ENCODE measurements around the gene PRKAR2A.

PRKAR2A gene

GRCh38 chr3:48847504-48848423 is at the start of gene PRKAR2A:
TSS of gene PRKAR2A (minus strand) at chr3:48847874. CDS start at chr3:48847596, 278 bp downstream.
- DNase-seq (ENCODE audit: low spot score), result peak; percentile 96
- in situ Hi-C loops (cut with MboI; ENCODE audit: low pct_unique_long_range_greater_than_20kb, low sequenced_read_pairs, unreplicated experiment), result no loop called here
- TF ChIP-seq, protein P1, sequence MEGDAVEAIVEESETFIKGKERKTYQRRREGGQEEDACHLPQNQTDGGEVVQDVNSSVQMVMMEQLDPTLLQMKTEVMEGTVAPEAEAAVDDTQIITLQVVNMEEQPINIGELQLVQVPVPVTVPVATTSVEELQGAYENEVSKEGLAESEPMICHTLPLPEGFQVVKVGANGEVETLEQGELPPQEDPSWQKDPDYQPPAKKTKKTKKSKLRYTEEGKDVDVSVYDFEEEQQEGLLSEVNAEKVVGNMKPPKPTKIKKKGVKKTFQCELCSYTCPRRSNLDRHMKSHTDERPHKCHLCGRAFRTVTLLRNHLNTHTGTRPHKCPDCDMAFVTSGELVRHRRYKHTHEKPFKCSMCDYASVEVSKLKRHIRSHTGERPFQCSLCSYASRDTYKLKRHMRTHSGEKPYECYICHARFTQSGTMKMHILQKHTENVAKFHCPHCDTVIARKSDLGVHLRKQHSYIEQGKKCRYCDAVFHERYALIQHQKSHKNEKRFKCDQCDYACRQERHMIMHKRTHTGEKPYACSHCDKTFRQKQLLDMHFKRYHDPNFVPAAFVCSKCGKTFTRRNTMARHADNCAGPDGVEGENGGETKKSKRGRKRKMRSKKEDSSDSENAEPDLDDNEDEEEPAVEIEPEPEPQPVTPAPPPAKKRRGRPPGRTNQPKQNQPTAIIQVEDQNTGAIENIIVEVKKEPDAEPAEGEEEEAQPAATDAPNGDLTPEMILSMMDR (IDR thresholded peaks at IDR 0.05; ENCODE audit: extremely low read depth, insufficient read depth, missing control alignments), result no peak

- DNase-seq (ENCODE audit: low spot score), result no peak
- in situ Hi-C loops (cut with MboI; ENCODE audit: low pct_unique_long_range_greater_than_20kb, low sequenced_read_pairs, unreplicated experiment), result no loop called here
- TF ChIP-seq, protein P1 (IDR thresholded peaks at IDR 0.05; ENCODE audit: extremely low read depth, insufficient read depth, missing control alignments), result no peak
Measured at GRCh38 chr3:48896936-48897335, 49.3 kb upstream of the PRKAR2A start.

DNA sequence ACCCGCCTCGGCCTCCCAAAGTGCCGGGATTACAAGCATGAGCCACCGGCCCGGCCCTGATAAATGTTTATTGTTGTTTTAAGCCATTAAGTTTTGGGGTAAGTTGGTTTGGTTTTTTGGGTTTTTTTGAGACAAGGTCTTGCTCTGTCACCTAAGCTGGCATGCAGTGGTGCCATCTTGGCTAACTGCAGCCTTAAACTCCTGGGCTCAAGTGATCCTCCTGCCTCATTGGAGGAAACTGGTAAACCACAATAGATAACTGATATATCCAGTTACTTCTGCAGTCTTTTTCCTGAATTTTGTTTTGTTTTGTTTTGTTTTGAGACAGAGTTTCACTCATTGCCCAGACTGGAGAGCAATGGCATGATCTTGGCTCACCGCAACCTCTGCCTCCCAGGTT is 46.8 kb upstream of the PRKAR2A start:
- in situ Hi-C loops (cut with MboI; ENCODE audit: low pct_unique_long_range_greater_than_20kb, low sequenced_read_pairs, unreplicated experiment), result no loop called here
- no peak for DNase-seq (ENCODE audit: low spot score)
- TF ChIP-seq, protein P1 (IDR thresholded peaks at IDR 0.05; ENCODE audit: extremely low read depth, insufficient read depth, missing control alignments), result no peak

DNA sequence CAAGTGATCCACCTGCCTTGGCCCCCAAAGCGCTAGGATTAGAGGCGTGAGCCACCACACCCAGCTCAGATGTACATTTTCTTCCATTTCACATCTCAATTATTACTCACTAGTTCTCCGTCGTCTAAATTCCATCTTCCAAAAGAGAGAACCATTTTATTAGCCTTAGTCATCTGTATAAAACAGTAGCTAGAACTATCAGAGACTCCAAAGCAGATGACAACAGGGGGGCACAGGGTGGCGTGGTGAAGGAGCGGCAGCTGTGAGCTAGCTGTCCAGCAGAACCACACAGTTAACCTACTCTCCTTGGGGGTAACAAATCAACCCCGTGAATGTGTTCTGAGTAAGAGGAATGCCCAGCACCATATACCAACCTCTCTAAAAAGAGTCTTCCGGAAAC is 43.9 kb upstream of the PRKAR2A start:
- in situ Hi-C loops (cut with MboI; ENCODE audit: low pct_unique_long_range_greater_than_20kb, low sequenced_read_pairs, unreplicated experiment), result no loop called here
- TF ChIP-seq, protein P1 (IDR thresholded peaks at IDR 0.05; ENCODE audit: extremely low read depth, insufficient read depth, missing control alignments), result no peak

DNA sequence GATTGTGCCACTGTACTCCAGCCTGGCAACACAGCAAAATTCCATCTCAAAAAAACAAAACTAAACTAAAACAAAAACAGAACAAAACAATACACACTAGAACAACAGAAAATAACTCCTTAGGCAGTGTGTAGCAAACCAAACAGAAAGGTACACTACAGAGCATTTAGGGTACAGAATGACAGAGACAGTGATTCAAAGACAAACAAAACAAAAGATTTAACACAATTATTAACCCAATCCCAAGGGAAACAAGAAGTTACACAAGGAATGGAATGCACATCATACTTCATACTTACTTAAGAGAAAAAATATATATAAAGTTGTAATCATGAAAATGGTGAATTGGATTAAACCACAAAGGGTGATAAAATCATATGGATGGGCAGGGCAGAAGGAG is 38.1 kb upstream of the PRKAR2A start:
- TF ChIP-seq, protein P1 (IDR thresholded peaks at IDR 0.05; ENCODE audit: extremely low read depth, insufficient read depth, missing control alignments), result no peak
- in situ Hi-C loops (cut with MboI; ENCODE audit: low pct_unique_long_range_greater_than_20kb, low sequenced_read_pairs, unreplicated experiment), result no loop called here
- DNase-seq (ENCODE audit: low spot score), result no peak

More for the DNA sequence above, 43.9 kb upstream of the PRKAR2A start:
- no peak for DNase-seq (ENCODE audit: low spot score)

GRCh38 chr3:48881652-48882114 is 34.0 kb upstream of the PRKAR2A start:
- peak; percentile 2 for DNase-seq (ENCODE audit: low spot score)
- TF ChIP-seq, protein P1 (IDR thresholded peaks at IDR 0.05; ENCODE audit: extremely low read depth, insufficient read depth, missing control alignments), result no peak
- in situ Hi-C loops (cut with MboI; ENCODE audit: low pct_unique_long_range_greater_than_20kb, low sequenced_read_pairs, unreplicated experiment), result no loop called here
